Measurements from ENCODE around the gene MRI1. TPM values are rescaled to one million over a fixed set of nuclear protein-coding genes. Genes with fewer than 3 reads are reported as not detected.
"Not testable (repeated sequence)": the region's sequence is repeated elsewhere in the genome, so short reads cannot be mapped to it uniquely, and the experiment has no call there.

Gene MRI1
- total RNA-seq, 1 donor from 2014 or later: 28.7 TPM

- no peak for TF ChIP-seq CTCF (IDR thresholded peaks at IDR 0.05; ENCODE audit: unreplicated experiment)
- peaks cover 13% of the 10 kb centered on the region for H3K36me3 Mint-ChIP-seq
- no peak for DNase-seq (ENCODE audit: low spot score in 2 of 2, unreplicated experiment in 2 of 2)
- peaks cover 29% of the 10 kb centered on the region for H3K4me1 Mint-ChIP-seq
- H3K9me3 Mint-ChIP-seq: no peaks in the 10 kb centered on the region
- H3K27ac Mint-ChIP-seq: no peak overlapping the region
- no peak overlapping the region for H3K4me3 Mint-ChIP-seq
- H3K27me3 Mint-ChIP-seq (ENCODE audit: low read depth): no peaks in the 10 kb centered on the region
These were observed 14.5 kb downstream of the MRI1 start for GRCh38 chr19:13778847-13779246.

GRCh38 chr19:13779794-13780193 lies 15.5 kb downstream of the MRI1 start:
- DNase-seq (ENCODE audit: low spot score in 2 of 2, unreplicated experiment in 2 of 2); H3K27me3 Mint-ChIP-seq (ENCODE audit: low read depth); H3K27ac Mint-ChIP-seq; H3K9me3 Mint-ChIP-seq; H3K4me3 Mint-ChIP-seq: not testable (repeated sequence)
- Mint-ChIP-seq H3K4me1 (peaks cover 25% of the 10 kb centered on the region), H3K36me3 (peaks cover 13% of the 10 kb centered on the region)

- Mint-ChIP-seq H3K27me3 (ENCODE audit: low read depth) (no peaks in the 10 kb centered on the region), H3K9me3 (no peaks in the 10 kb centered on the region), H3K4me1 (peaks cover 16% of the 10 kb centered on the region), H3K27ac (no peak overlapping the region), H3K4me3 (no peak overlapping the region), H3K36me3 (peaks cover 13% of the 10 kb centered on the region)
- DNase-seq (ENCODE audit: low spot score in 2 of 2, unreplicated experiment in 2 of 2): no peak
- no peak for TF ChIP-seq CTCF (IDR thresholded peaks at IDR 0.05; ENCODE audit: unreplicated experiment)
These were observed 17.2 kb downstream of the MRI1 start for GRCh38 chr19:13781547-13781946.

- no peak for DNase-seq (ENCODE audit: low spot score in 2 of 2, unreplicated experiment in 2 of 2)
- Mint-ChIP-seq H3K36me3 (peaks cover 13% of the 10 kb centered on the region), H3K4me1 (peaks cover 14% of the 10 kb centered on the region), H3K27ac (no peak overlapping the region), H3K9me3 (no peaks in the 10 kb centered on the region), H3K4me3 (no peak overlapping the region), H3K27me3 (ENCODE audit: low read depth) (no peaks in the 10 kb centered on the region)
- TF ChIP-seq CTCF (IDR thresholded peaks at IDR 0.05; ENCODE audit: unreplicated experiment): no peak
These were observed 18.2 kb downstream of the MRI1 start for GRCh38 chr19:13782537-13782936.

GRCh38 chr19:13783565-13784500 lies 19.5 kb downstream of the MRI1 start:
- Mint-ChIP-seq H3K27me3 (ENCODE audit: low read depth) (no peaks in the 10 kb centered on the region), H3K36me3 (peaks cover 8% of the 10 kb centered on the region), H3K9me3 (no peaks in the 10 kb centered on the region), H3K4me1 (peaks cover 16% of the 10 kb centered on the region), H3K27ac (no peak overlapping the region), H3K4me3 (no peak overlapping the region)
- DNase-seq (ENCODE audit: low spot score in 2 of 2, unreplicated experiment in 2 of 2): no peak
- no peak for TF ChIP-seq CTCF (IDR thresholded peaks at IDR 0.05; ENCODE audit: unreplicated experiment)

- no peak overlapping the region for H3K4me3 Mint-ChIP-seq
- DNase-seq (ENCODE audit: low spot score in 2 of 2, unreplicated experiment in 2 of 2): peak in 1 of 2 experiments; percentile 67
- no peaks in the 10 kb centered on the region for H3K36me3 Mint-ChIP-seq
- H3K4me1 Mint-ChIP-seq: peaks cover 16% of the 10 kb centered on the region
- no peaks in the 10 kb centered on the region for H3K9me3 Mint-ChIP-seq
- no peak for TF ChIP-seq CTCF (IDR thresholded peaks at IDR 0.05; ENCODE audit: unreplicated experiment)
- peak overlapping the region; percentile 76 for H3K27ac Mint-ChIP-seq
- H3K27me3 Mint-ChIP-seq (ENCODE audit: low read depth): no peaks in the 10 kb centered on the region
These were observed 20.6 kb downstream of the MRI1 start for GRCh38 chr19:13784731-13785452.
